NCI-H146 (cell line): ENCODE measurements around the gene CLPTM1L.

ENCODE experiments used
- DNase-seq: peaks from one replicate; lab custom pipeline; 2025; lab: John Stamatoyannopoulos, UW

The CLPTM1L gene

DNA sequence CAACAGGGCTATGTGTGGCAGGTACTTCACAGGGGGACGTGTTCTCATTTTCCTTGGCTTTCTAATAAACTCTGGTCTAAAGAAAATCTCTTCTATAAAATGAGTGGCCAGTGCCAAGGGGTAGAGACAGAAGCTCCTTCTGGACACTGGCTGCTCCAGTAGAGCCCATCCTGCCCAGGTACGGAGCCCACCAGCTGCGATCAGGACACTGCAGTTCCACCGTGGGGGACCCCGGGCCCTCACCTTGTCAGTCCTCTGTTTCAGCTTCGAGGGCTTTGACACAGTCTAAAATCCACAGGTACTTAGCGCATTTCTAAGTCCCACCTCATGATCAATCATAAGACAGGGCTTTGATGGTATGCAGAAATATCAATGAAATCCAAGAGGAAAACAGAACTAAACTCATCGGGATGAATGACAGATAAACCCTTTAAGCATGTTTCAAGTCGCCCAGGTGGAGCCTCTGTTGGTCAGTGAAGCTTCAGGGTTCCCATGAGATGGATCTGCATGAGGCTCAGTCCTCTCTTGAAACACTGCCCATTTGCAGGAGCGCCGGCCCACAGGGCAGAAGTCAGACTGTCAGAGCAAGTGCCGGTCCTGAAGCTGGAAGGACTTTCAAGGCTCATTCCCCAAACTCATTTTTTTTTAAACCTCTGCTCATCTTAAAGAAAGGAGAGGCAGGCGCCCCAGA is 29.7 kb downstream of the CLPTM1L start:
- DNase-seq = peak; percentile 76

DNA sequence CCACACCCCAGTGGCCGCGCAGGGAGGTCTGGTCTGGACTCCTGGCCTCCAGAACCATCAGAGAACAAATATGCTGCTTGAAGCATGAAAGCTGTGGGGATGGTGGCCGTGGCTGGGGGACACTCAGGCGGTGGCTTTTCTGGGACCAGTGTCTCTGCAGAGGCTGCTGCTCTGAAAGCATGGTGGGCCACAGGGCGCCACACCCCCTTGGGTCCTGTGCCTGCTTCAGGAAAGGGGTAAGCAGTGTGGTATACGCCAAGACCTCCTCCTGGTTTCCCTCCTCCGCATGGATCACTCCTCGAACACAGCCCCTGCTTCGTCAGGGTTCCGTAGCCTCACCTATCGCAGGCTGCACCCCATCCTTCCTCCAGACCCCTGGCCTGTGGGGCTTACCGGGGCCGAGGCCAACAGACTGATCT is 30.3 kb downstream of the CLPTM1L start:
- DNase-seq = no peak

DNA sequence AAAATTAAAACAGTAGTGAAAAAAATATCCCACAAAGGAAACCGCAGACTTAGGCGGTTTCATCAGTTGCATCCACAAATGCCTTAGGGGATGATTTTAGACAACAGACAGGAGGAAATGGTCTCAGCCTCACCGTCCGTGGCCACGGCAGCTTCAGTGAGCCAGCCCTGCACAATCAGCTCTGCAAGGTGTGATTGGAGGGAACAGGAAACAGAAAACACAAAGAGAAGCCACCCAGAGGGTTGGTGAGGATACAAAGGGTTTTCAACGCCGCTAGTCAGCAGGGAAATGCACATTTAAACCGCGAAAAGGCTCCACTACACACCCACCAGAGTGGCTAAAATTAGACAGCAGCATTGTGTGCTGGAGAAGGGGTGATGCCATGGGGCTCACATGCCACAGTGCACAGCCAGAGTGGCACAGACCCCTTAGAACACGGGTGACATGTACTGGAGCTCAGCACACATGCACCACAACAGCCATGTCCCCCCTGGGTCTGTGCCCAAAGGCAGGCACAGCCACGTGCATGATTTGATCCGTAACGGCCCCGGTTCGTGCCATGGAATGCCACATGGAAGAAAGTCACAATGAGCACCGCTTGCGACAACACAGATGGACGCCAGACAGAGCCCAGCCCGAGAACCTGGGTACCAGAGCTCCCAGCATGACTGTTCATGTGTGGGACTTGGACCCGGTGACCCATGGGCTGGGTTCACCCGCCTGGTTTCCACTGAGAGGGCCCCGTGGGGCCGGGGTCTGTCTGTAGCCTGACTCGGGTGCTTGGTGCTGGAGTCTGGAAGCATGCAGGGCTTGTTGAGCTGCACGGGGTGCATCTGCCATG is 31.7 kb downstream of the CLPTM1L start:
- DNase-seq = peak; percentile 79

DNA sequence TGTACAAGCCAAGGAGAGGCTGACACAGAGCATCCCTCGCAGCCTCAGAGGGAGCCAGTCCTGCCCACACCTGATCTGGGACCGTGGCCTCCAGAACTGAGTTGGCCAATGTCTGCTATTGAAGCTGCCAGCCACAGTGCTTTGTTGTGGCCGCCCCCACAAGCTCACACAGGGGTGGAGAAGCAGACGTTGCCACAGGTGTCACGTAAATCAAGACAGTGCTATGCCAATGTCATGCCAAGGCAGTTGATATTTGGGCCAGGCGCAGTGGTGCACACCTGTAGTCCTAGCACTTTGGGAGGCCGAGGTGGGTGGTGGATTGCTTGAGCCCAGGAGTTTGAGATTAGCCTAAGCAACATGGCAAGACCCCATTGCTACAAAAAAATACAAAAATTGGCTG is 32.7 kb downstream of the CLPTM1L start:
- no peak for DNase-seq

DNA sequence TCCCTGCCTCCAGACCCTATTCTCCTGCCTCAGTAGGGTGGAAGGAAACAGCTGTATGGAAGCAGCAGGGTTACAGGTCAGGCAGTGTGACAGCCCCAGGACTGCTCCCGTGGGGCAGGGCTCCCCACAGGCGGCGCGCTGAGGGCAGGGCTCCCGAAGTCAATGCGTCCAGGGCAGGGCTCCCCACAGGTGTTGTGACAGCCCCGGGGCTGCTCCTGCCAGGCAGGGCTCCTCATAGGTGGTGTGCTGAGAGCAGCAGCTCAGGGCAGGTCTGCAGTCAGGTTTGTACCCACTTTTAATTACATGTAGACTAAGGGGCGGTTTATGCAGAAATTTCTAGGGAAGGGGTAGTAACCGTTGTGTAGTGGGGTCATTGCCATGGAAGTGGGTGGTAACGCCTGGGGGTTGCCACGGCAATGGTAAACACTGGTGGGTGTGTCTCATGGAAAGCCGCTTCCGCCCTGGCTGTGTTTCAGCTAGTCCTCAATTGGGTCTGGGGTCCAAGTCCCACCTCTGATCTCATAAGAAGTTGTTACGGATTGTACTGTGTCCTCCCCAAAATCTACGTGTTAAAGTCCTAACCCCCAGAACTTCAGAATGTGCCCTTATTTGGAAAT is 33.4 kb downstream of the CLPTM1L start:
- no peak for DNase-seq

DNA sequence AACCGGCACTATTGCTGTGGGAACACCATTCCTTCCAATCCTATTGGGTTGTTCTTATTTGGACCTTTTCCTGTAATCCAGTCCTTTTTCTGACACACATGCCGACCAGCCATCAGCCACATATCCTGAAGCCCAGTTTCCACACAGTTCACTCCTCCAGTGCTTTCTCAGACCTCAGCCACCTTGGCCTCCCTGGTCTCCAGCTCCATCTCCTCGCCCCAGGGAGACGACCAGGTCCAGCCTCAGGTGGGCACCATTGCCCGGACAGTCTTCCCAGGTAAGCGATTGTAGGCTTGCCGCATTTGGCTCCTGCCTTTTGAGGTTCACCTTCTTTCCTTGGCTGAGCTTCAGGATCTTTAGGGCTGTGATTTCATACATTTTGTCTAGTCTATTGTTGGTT is 34.8 kb downstream of the CLPTM1L start:
- no peak for DNase-seq

DNA sequence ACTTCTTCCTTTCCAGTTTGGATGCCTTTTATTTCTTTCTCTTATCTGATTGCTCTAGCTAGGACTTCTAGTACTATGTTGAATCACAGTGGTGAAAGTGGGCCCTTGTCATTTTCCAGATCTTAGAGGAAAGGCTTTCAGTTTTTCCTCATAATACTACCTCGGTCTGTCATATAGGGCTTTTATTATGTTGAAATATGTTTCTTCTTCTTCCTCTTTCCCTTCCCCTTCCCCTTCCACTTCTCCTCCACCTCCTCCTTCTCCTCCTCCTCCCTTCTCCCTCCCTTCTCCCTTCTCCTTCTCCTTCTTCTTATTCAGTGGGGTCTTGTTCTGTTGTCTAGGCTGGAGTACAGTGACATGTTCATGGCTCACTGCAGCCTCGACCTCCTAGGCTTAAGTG is 40.9 kb downstream of the CLPTM1L start:
- DNase-seq = no peak

DNA sequence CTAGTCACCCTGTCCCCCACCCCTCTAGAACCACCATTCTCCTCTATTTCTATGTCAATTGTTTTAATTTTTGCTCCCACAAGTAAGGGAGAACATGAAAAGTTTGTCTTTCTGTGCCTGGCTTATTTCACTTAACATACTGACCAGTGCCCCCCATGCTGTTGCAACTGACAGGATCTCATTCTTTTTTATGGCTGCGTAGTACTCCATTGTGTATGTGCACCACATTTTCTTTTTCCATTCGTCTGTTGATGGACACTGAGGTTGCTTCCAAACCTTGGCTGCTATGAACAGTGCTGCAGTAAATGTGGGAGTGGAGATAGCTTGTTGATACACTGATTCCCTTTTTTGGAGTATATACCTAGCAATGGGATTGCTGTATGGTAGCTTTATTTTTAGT is 42.6 kb downstream of the CLPTM1L start:
- DNase-seq = no peak

DNA sequence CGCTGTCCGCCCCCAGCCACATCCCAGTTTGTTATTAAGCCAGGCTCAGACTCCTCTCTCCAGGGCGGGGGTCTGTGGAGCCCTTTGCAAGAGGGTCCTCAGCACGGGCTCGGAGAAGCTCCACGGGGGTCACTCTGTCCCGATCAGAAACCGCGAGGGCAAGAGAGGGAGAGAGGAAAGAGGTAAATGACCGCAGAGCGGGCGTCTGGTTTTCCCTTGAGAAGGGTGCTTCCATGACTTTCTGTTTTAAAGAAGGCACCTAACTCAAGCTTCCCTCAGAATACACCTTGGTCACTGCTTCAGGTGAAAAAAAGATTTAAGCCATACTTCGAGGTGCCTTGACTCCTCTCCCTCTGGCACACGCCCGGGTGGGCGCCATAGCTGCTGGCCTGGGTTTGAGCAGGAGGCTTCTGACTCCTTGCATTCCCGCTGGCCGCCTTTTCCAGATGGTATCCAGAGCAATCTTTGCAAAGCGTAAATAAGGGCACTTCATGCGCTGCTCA is 44.3 kb downstream of the CLPTM1L start:
- no peak for DNase-seq

DNA sequence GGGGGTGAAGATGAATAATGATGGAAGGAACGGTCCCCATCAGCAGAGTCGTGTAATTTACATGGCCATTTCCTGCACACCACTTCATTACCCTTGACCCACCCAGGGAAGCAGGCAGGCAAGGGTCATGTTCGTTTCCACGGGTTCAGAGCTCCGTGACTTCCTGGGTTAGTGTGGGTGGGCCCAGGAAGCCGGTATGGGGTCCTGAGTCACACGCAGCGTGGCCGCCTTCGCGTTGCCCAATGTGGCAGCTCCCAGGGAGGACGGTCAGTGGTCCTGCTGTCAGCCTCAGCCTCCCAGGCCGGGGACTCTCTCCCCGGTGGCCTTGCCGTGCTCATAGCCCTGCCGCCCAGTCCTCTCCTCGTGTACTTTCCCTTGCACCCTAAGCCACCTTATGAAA is 44.9 kb downstream of the CLPTM1L start:
- no peak for DNase-seq

DNA sequence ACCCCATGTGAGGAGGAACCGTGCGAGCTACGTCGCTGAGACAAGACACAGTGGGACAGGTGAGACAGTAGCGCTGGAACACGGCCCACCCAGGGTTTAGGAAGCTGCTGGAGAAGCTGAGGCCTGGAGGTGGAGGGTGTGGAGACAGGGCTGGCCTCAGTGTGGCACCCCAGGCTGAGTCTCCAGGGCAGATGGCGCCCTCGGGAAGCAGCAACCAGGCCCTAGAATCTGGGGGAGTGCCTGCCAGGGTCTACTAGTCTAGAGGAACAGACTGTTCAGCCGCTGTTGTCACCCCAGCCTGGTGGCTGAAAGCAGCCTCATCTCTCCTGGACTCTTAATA is 45.4 kb downstream of the CLPTM1L start:
- no peak for DNase-seq

DNA sequence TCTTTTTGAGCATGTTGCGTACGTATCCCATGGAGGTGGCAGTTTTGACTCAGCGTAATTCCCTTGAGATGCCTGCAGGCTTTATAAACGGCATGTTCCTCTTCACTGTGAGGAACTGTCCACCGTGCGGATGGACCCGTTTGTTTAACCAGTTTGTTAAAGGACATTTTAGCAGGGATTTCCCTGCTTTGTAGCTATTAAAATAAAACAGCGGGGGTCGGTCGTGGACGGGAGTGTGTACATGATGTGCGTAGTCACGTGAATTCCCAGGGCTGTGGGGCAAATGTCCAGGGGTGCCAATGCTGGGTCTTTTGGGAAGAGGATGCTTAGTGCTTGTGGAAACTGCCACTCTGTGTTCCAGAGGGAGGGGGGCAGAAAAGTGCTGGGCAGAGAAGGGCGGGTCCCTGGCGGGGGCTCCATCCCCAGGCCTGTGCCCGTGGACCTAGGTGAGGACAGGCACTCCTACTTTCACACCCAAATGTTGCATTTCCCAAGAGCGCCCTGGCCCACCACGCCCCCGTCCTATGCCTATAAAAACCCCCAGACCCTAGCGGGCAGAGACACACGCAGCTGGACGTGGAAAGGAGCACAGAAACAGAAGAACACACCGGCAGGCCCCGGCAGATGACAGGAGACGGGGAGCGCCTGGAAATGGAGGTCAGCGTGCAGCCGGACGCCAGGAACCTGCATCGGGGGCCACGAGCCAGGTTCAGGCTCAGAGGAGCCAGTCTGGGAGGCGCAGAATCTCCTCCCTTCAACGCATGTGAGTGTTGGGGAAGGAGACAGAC is 46.0 kb downstream of the CLPTM1L start:
- DNase-seq = no peak

DNA sequence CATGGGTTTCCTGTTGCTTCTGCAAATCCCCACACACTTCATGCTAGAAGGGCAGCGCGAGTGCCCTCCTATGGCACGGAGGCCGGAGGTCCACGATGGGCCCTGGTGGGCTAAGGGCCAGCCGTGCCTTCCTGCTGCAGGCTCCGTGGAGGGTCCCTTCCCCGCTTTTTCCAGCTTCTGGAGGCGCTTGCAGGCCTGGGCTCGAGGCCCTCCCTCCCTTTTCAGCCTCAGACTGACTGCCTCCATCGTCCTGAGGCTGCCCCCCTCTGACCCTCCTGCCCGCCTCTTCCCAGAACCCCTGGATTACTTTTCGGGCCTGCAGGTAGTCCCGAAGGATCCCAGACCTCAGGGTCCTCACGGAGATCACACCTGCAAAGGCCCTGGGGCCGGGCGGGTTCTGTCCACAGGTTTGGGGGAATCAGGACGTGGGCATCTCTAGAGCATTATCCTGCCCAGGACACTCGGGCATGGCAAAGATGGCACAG is 46.8 kb downstream of the CLPTM1L start:
- no peak for DNase-seq

DNA sequence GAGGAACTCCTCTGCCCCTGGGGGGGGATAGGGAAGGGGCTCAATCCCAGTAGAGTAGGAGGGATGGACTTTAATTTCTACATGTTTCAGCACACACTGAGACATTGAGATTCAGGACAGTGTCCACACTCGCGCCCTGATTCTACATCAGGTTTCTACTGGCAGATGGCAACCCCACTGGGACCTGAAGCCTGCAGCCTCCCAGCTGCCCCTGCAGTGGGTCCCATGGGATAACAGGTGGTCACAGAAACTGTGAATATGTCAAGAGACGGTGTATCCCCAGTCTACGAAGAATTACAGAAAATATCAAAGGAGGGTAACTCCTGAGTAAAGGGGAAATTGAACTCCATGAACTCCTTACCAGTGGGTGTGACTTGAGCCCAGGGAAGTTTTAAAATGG is 47.7 kb downstream of the CLPTM1L start:
- no peak for DNase-seq

DNA sequence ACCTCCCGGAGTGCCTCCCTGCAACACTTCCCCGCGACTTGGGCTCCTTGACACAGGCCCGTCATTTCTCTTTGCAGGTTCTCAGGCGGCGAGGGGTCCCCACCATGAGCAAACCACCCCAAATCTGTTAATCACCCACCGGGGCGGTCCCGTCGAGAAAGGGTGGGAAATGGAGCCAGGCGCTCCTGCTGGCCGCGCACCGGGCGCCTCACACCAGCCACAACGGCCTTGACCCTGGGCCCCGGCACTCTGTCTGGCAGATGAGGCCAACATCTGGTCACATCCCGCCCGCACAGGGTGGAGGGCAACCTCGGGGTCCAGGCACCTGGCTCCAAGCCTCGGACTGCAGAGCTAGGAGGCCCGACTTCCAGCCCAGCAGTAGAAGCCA is 49.3 kb downstream of the CLPTM1L start:
- no peak for DNase-seq

DNA sequence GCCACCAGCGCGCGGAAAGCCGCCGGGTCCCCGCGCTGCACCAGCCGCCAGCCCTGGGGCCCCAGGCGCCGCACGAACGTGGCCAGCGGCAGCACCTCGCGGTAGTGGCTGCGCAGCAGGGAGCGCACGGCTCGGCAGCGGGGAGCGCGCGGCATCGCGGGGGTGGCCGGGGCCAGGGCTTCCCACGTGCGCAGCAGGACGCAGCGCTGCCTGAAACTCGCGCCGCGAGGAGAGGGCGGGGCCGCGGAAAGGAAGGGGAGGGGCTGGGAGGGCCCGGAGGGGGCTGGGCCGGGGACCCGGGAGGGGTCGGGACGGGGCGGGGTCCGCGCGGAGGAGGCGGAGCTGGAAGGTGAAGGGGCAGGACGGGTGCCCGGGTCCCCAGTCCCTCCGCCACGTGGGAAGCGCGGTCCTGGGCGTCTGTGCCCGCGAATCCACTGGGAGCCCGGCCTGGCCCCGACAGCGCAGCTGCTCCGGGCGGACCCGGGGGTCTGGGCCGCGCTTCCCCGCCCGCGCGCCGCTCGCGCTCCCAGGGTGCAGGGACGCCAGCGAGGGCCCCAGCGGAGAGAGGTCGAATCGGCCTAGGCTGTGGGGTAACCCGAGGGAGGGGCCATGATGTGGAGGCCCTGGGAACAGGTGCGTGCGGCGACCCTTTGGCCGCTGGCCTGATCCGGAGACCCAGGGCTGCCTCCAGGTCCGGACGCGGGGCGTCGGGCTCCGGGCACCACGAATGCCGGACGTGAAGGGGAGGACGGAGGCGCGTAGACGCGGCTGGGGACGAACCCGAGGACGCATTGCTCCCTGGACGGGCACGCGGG is 49.9 kb downstream of the CLPTM1L start, which contains the start of gene TERT:
TSS of gene TERT (minus strand) at position 234 of the 815 bp plus-strand sequence. CDS start at position 155, 79 bp downstream.
- no peak for DNase-seq

DNA sequence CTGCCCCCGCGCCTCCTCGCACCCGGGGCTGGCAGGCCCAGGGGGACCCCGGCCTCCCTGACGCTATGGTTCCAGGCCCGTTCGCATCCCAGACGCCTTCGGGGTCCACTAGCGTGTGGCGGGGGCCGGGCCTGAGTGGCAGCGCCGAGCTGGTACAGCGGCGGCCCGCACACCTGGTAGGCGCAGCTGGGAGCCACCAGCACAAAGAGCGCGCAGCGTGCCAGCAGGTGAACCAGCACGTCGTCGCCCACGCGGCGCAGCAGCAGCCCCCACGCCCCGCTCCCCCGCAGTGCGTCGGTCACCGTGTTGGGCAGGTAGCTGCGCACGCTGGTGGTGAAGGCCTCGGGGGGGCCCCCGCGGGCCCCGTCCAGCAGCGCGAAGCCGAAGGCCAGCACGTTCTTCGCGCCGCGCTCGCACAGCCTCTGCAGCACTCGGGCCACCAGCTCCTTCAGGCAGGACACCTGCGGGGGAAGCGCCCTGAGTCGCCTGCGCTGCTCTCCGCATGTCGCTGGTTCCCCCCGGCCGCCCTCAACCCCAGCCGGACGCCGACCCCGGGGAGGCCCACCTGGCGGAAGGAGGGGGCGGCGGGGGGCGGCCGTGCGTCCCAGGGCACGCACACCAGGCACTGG is 50.6 kb downstream of the CLPTM1L start:
- peak; percentile 90 for DNase-seq

DNA sequence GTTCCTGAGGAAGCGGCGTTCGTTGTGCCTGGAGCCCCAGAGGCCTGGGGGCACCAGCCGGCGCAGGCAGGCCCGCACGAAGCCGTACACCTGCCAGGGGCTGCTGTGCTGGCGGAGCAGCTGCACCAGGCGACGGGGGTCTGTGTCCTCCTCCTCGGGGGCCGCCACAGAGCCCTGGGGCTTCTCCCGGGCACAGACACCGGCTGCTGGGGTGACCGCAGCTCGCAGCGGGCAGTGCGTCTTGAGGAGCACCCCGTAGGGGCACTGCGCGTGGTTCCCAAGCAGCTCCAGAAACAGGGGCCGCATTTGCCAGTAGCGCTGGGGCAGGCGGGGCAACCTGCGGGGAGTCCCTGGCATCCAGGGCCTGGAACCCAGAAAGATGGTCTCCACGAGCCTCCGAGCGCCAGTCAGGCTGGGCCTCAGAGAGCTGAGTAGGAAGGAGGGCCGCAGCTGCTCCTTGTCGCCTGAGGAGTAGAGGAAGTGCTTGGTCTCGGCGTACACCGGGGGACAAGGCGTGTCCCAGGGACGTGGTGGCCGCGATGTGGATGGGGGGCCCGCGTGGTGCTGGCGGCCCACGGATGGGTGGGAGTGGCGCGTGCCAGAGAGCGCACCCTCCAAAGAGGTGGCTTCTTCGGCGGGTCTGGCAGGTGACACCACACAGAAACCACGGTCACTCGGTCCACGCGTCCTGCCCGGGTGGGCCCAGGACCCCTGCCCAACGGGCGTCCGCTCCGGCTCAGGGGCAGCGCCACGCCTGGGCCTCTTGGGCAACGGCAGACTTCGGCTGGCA is 51.3 kb downstream of the CLPTM1L start:
- no peak for DNase-seq

DNA sequence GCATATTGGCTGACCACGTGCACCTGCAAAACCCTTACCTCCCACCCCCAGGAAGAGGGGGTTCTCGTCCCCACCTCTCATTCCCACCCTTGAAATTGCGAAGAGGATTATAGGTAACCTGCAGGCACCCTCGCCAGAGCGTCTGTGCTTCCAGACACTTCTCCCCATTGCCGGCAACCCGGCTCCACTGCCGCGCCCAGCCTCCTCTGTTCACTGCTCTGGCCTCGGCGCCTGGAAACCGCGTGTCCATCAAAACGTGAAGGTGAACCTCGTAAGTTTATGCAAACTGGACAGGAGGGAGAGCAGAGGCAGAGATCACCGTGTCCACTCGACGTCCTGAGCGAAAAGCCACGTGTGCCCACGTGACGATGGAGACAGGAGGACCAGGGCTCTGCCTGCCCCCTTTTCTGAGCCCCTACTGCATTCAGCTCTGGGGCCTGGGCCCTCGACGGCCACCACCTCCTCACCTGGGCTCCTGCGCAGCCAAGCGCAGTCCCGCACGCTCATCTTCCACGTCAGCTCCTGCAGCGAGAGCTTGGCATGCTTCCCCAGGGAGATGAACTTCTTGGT is 52.0 kb downstream of the CLPTM1L start:
- DNase-seq = no peak
